Measurements from ENCODE around the gene CRB1. TPM values are rescaled to one million over a fixed set of nuclear protein-coding genes. Genes with fewer than 3 reads are reported as not detected.

The CRB1 gene
- total RNA-seq, 1 donor from 2014 or later = not detected

- no peak for DNase-seq (ENCODE audit: low spot score in 2 of 2)
- Histone ChIP-seq H3K9me3 (no peaks in the 10 kb centered on the region), H3K27me3 (no peaks in the 10 kb centered on the region), H3K36me3 (no peaks in the 10 kb centered on the region), H3K27ac (no peak overlapping the region), H3K4me1 (no peaks in the 10 kb centered on the region), H3K4me3 (no peak overlapping the region)
- TF ChIP-seq, protein P1, sequence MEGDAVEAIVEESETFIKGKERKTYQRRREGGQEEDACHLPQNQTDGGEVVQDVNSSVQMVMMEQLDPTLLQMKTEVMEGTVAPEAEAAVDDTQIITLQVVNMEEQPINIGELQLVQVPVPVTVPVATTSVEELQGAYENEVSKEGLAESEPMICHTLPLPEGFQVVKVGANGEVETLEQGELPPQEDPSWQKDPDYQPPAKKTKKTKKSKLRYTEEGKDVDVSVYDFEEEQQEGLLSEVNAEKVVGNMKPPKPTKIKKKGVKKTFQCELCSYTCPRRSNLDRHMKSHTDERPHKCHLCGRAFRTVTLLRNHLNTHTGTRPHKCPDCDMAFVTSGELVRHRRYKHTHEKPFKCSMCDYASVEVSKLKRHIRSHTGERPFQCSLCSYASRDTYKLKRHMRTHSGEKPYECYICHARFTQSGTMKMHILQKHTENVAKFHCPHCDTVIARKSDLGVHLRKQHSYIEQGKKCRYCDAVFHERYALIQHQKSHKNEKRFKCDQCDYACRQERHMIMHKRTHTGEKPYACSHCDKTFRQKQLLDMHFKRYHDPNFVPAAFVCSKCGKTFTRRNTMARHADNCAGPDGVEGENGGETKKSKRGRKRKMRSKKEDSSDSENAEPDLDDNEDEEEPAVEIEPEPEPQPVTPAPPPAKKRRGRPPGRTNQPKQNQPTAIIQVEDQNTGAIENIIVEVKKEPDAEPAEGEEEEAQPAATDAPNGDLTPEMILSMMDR (IDR thresholded peaks at IDR 0.05) = no peak
- intact Hi-C loops (cut with DNase I) = no loop called here
Observed at GRCh38 chr1:197470330-197470729, 202.3 kb downstream of the CRB1 start.

DNA sequence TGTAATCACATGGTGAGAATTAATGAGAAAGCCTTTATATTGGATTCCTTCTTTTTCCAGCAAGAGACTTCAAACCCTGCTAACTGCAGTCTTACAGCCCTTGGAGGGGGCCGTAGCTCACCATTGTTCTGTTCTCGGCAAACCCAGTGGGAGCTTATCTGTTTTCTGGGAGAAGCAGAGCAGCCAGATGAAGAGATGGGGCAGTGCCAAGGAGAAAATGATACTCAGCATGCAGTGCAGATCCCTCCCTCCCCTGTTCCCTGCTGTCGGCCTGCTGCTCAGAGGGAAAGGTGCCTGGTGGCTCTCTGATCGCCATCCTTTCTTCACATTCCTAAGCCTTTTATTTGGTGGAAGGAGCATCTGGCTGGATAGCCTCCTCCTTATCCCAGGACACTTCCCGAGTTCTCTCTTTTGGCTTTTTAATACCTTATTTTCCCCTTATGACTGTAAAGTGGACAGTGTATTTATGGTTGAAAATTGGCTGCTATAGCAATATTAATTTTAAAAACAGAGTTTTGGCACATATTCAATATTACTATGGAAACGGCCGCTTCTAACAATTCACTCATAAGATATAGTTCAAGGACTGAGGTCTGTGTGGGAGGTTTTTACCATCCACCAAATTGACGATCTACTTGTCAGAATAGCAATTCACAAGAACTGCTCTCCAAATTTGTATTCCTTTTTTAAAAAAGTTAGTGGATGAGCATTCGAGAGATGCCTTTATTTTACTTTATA lies 203.4 kb downstream of the CRB1 start:
- Histone ChIP-seq H3K4me1 (no peaks in the 10 kb centered on the region), H3K9me3 (no peaks in the 10 kb centered on the region), H3K27ac (no peak overlapping the region), H3K4me3 (no peak overlapping the region), H3K27me3 (no peaks in the 10 kb centered on the region), H3K36me3 (no peaks in the 10 kb centered on the region)
- TF ChIP-seq, protein P1 (IDR thresholded peaks at IDR 0.05) = no peak
- intact Hi-C loops (cut with DNase I) = no loop called here
- DNase-seq (ENCODE audit: low spot score in 2 of 2) = no peak

GRCh38 chr1:197472141-197472540 lies 204.1 kb downstream of the CRB1 start:
- H3K4me3 ChIP-seq = no peak overlapping the region
- H3K27ac ChIP-seq = no peak overlapping the region
- H3K27me3 ChIP-seq = no peaks in the 10 kb centered on the region
- TF ChIP-seq, protein P1 (IDR thresholded peaks at IDR 0.05) = no peak
- intact Hi-C loops (cut with DNase I) = no loop called here
- no peaks in the 10 kb centered on the region for H3K4me1 ChIP-seq
- no peaks in the 10 kb centered on the region for H3K36me3 ChIP-seq
- DNase-seq (ENCODE audit: low spot score in 2 of 2) = no peak
- H3K9me3 ChIP-seq = no peaks in the 10 kb centered on the region

GRCh38 chr1:197480446-197480845 lies 212.4 kb downstream of the CRB1 start:
- no peak for DNase-seq (ENCODE audit: low spot score in 2 of 2)
- Histone ChIP-seq H3K27me3 (no peaks in the 10 kb centered on the region), H3K4me1 (no peaks in the 10 kb centered on the region), H3K27ac (no peak overlapping the region), H3K4me3 (no peak overlapping the region), H3K9me3 (no peaks in the 10 kb centered on the region), H3K36me3 (no peaks in the 10 kb centered on the region)
- intact Hi-C loops (cut with DNase I) = no loop called here
- TF ChIP-seq, protein P1 (IDR thresholded peaks at IDR 0.05) = no peak

- Histone ChIP-seq H3K27me3 (no peaks in the 10 kb centered on the region), H3K27ac (no peak overlapping the region), H3K36me3 (no peaks in the 10 kb centered on the region), H3K4me1 (no peaks in the 10 kb centered on the region), H3K9me3 (no peaks in the 10 kb centered on the region), H3K4me3 (no peak overlapping the region)
- intact Hi-C loops (cut with DNase I) = no loop called here
- TF ChIP-seq, protein P1 (IDR thresholded peaks at IDR 0.05) = no peak
- no peak for DNase-seq (ENCODE audit: low spot score in 2 of 2)
Observed at GRCh38 chr1:197481101-197481500, 213.0 kb downstream of the CRB1 start.
